Skeletal muscle tissue (tissue), 4 donors: ENCODE data around the gene LHPP. TPM values are rescaled to one million over a fixed set of nuclear protein-coding genes. Genes with fewer than 3 reads are reported as not detected.
A peak's percentile ranks its signal among the peaks of the same experiment; 100 is the strongest.

Experiments
- H3K27ac ChIP-seq: one replicate; pipeline ENCODE4 v1.7.0; 2013; ENCODE audit warnings: mild to moderate bottlenecking, low read depth, low read length, inconsistent platforms
- H3K27me3 ChIP-seq, 3 donors: one replicate each; pipeline ENCODE4 v1.7.0; 2013; ENCODE audit warnings: low read length in 3 of 3; ENCODE audit not compliant: control insufficient read depth in 3 of 3, insufficient read depth in 3 of 3
- H3K36me3 ChIP-seq, 3 donors: one replicate each; pipeline ENCODE4 v1.7.0; 2013; ENCODE audit warnings: low read length in 3 of 3; ENCODE audit not compliant: control insufficient read depth in 3 of 3, insufficient read depth in 3 of 3
- H3K4me1 ChIP-seq, 3 donors: one replicate each; pipeline ENCODE4 v1.7.0; 2013; ENCODE audit warnings: low read length in 3 of 3, mild to moderate bottlenecking in 3 of 3; ENCODE audit not compliant: control insufficient read depth in 3 of 3, insufficient read depth in 3 of 3
- H3K4me3 ChIP-seq, 3 donors: one replicate each; pipeline ENCODE4 v1.7.0; 2013; ENCODE audit warnings: low read length in 3 of 3
- H3K9ac ChIP-seq, 3 donors: one replicate each; pipeline ENCODE4 v1.7.0; 2013; ENCODE audit warnings: low read length in 3 of 3, mild to moderate bottlenecking in 3 of 3, moderate library complexity in 2 of 3, low read depth in 1 of 3
- H3K9me3 ChIP-seq, 3 donors: one replicate each; pipeline ENCODE4 v1.7.0; 2013; ENCODE audit warnings: low read length in 3 of 3; ENCODE audit not compliant: control insufficient read depth in 3 of 3
- total RNA-seq: library from RNA; depleted of rRNA; stranded (reverse); fragments of >200 nt; gene quantifications from one replicate; pipeline ENCODE4 v1.2.3, GENCODE V29; 2014
- donor health status: Osteomylitis.

LHPP gene
- total RNA-seq, 1 donor from 2014 or later = 4.2 TPM

DNA sequence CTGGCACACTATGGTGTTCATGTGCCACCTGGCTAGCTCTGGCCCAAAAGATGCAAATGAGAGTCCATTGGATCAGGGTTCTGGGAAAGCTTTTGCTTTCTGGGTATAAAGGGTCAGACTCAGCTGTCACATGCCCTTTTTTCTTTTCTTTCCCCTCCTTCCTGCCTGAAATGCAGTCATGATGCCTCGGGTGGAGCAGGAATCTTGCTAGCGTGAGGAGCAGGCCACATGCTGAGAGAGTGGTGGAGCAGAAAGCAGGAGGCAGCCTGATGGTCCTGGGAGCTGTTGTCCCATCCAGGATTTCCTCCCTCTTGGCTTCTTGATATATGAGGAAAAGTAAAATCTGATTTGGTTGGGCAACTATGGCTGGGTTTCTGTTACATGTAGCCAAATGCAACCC is 2.7 kb upstream of the LHPP start:
- H3K27me3 ChIP-seq = peaks cover 16 to 30% (median 17%) of the 10 kb centered on the region in 3 donors
- peaks cover 0 to 5% (median 0%) of the 10 kb centered on the region in 3 donors for H3K4me1 ChIP-seq
- no peaks in the 10 kb centered on the region for H3K36me3 ChIP-seq
- H3K9me3 ChIP-seq = no peaks in the 10 kb centered on the region
- no peak overlapping the region for H3K9ac ChIP-seq
- no peak overlapping the region for H3K27ac ChIP-seq
- H3K4me3 ChIP-seq = no peak overlapping the region

- Histone ChIP-seq H3K9ac (no peak overlapping the region), H3K27me3 (peaks cover 15 to 26% (median 16%) of the 10 kb centered on the region in 3 donors), H3K4me1 (peaks cover 0 to 5% (median 0%) of the 10 kb centered on the region in 3 donors), H3K9me3 (no peaks in the 10 kb centered on the region), H3K36me3 (no peaks in the 10 kb centered on the region), H3K4me3 (no peak overlapping the region), H3K27ac (no peak overlapping the region)
Measured at GRCh38 chr10:124459395-124459794, 2.2 kb upstream of the LHPP start.

DNA sequence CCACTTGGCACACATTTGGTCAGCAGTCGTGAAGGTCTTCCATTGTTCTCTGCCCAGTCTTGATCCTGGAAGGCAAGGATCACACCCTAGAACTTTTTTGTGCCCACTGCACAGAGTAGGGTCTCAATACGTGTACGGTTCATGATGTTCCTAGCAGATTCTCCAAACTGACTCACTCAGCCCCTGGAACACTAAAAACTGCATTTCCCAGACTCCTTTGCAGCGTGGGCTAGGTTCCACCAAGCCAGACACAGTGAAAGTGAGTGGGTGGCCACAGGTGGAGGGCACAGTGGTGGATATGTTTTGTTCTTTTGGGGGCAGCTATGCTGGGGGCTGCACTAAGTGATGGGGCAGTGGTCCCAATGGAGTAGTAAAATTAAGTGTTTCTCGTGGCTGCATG is 1.5 kb upstream of the LHPP start:
- peaks cover 7 to 19% (median 13%) of the 10 kb centered on the region in 3 donors for H3K27me3 ChIP-seq
- H3K4me3 ChIP-seq = no peak overlapping the region
- peaks cover 0 to 5% (median 0%) of the 10 kb centered on the region in 3 donors for H3K4me1 ChIP-seq
- no peak overlapping the region for H3K27ac ChIP-seq
- no peaks in the 10 kb centered on the region for H3K36me3 ChIP-seq
- H3K9me3 ChIP-seq = no peaks in the 10 kb centered on the region
- H3K9ac ChIP-seq = no peak overlapping the region

DNA sequence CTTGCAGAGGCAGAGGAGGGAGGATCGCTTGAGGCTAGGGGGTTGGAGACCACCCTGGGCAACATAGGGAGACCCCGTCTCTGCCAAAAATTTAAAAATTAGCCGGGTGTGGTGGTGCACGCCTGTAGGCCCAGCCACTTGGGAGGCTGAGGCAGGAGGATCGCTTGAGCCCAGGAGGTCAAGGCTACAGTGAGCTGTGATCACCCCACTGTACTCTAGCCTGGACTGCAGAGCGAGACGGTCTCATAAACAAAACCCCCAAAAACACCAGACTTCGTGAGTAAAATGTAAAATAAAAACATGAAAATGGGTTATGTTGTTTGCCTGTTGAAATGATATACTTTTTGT is 699 bp downstream of the LHPP start:
- H3K4me1 ChIP-seq = peaks cover 0 to 5% (median 0%) of the 10 kb centered on the region in 3 donors
- no peak overlapping the region for H3K27ac ChIP-seq
- peaks cover 0 to 3% (median 0%) of the 10 kb centered on the region in 3 donors for H3K27me3 ChIP-seq
- H3K36me3 ChIP-seq = no peaks in the 10 kb centered on the region
- peak overlapping the region in 2 of 3 donors; percentile 68 to 81 for H3K9ac ChIP-seq
- no peaks in the 10 kb centered on the region for H3K9me3 ChIP-seq
- peak overlapping the region; percentile 79 to 92 (median 89) for H3K4me3 ChIP-seq

- H3K36me3 ChIP-seq = no peaks in the 10 kb centered on the region
- no peak overlapping the region for H3K27ac ChIP-seq
- no peak overlapping the region for H3K9ac ChIP-seq
- no peaks in the 10 kb centered on the region for H3K9me3 ChIP-seq
- peaks cover 0 to 5% (median 0%) of the 10 kb centered on the region in 3 donors for H3K4me1 ChIP-seq
- no peaks in the 10 kb centered on the region for H3K27me3 ChIP-seq
- H3K4me3 ChIP-seq = no peak overlapping the region
Measured at GRCh38 chr10:124464028-124464965, 2.7 kb downstream of the LHPP start.

GRCh38 chr10:124465003-124465776 is 3.6 kb downstream of the LHPP start:
- Histone ChIP-seq H3K4me1 (peaks cover 0 to 5% (median 0%) of the 10 kb centered on the region in 3 donors), H3K9ac (no peak overlapping the region), H3K36me3 (no peaks in the 10 kb centered on the region), H3K27me3 (no peaks in the 10 kb centered on the region), H3K4me3 (no peak overlapping the region), H3K27ac (no peak overlapping the region), H3K9me3 (no peaks in the 10 kb centered on the region)

- no peaks in the 10 kb centered on the region for H3K9me3 ChIP-seq
- no peak overlapping the region for H3K9ac ChIP-seq
- no peak overlapping the region for H3K4me3 ChIP-seq
- no peaks in the 10 kb centered on the region for H3K36me3 ChIP-seq
- peaks cover 0 to 5% (median 0%) of the 10 kb centered on the region in 3 donors for H3K4me1 ChIP-seq
- no peaks in the 10 kb centered on the region for H3K27me3 ChIP-seq
- H3K27ac ChIP-seq = no peak overlapping the region
Measured at GRCh38 chr10:124465777-124466488, 4.3 kb downstream of the LHPP start.

DNA sequence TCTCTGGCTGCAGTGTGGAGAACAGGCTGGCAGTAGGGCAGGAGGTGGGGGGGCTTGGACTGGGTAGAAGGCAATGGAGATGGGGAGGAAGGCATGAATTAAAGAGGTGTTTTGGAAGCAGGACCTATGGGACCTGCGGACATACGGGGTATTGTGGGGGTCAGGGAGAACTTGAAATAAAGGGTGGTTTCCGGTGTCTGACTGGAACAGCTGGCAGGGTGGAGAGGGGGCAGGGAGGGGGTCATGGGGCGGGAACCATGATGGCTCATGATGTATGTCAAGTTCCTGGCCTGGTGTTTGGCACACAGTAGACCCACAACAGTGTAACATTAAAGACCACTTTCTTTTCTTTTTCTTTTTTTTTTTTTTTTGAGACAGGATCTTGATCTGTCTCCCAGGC is 5.5 kb downstream of the LHPP start:
- peaks cover 0 to 2% (median 0%) of the 10 kb centered on the region in 3 donors for H3K4me1 ChIP-seq
- H3K27ac ChIP-seq = no peak overlapping the region
- no peak overlapping the region for H3K4me3 ChIP-seq
- H3K9ac ChIP-seq = no peak overlapping the region
- H3K9me3 ChIP-seq = no peaks in the 10 kb centered on the region
- H3K36me3 ChIP-seq = no peaks in the 10 kb centered on the region
- H3K27me3 ChIP-seq = no peaks in the 10 kb centered on the region

GRCh38 chr10:124468624-124469023 is 7.0 kb downstream of the LHPP start:
- Histone ChIP-seq H3K27ac (no peak overlapping the region), H3K27me3 (no peaks in the 10 kb centered on the region), H3K9me3 (no peaks in the 10 kb centered on the region), H3K36me3 (no peaks in the 10 kb centered on the region), H3K4me3 (no peak overlapping the region), H3K9ac (no peak overlapping the region), H3K4me1 (no peaks in the 10 kb centered on the region)
